Breast epithelium (tissue), 3 donors: Measurements from ENCODE around the gene PAPSS1.

Experiments
- CTCF ChIP-seq, 3 donors: fragments of 450-650 bp; IDR thresholded peaks; one replicate each; pipeline ENCODE4 v1.5.1; 2016 to 2017; ENCODE audit warnings: antibody characterized with exemption in 3 of 3, mild to moderate bottlenecking in 3 of 3, moderate library complexity in 3 of 3
- POLR2A ChIP-seq: fragments of 450-650 bp; IDR thresholded peaks from one replicate; pipeline ENCODE4 v1.6.1; 2016; ENCODE audit warnings: antibody characterized with exemption, mild to moderate bottlenecking, moderate library complexity
- POLR2AphosphoS5 ChIP-seq, 3 donors: sonication (generic); formaldehyde crosslinking; IDR thresholded peaks; one replicate each; pipeline ENCODE4 v1.6.1; 2017; ENCODE audit warnings: antibody characterized with exemption in 3 of 3

DNA sequence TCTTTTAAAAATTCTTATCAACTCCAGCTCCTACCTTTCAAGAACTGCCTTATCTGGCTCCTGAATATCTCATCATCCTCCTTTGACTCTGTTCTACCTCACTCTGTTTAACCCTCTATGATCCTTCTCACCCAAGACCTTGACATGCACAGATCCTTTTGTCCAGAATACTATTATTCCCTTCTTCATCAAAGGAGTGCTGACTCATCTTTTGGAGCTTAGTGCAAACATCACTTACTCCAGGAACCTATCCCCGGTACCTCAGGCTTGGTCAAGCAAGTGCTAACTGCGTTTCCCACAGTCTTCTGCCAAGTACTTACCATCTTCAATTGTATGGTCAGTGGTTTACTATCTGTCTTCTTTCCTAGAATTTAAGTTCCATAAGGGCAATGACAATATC is 96.0 kb downstream of the PAPSS1 start:
- TF ChIP-seq CTCF (IDR thresholded peaks at IDR 0.05) = no peak
- no peak for TF ChIP-seq POLR2A
- no peak for TF ChIP-seq POLR2AphosphoS5 (IDR thresholded peaks at IDR 0.05)
